Measurements from ENCODE around the gene ZNF644.
"Not testable (repeated sequence)": the region's sequence is repeated elsewhere in the genome, so short reads cannot be mapped to it uniquely, and the experiment has no call there.

The ZNF644 gene

GRCh38 chr1:90925928-90926869 is 95.6 kb downstream of the ZNF644 start:
- DNase-seq = no peak

- no peak for DNase-seq
Observed at GRCh38 chr1:90924982-90925381, 96.9 kb downstream of the ZNF644 start.

GRCh38 chr1:90922996-90923395 is 98.8 kb downstream of the ZNF644 start:
- DNase-seq = no peak

- no peak for DNase-seq
Observed at GRCh38 chr1:90922202-90922601, 99.6 kb downstream of the ZNF644 start.

- no peak for DNase-seq
Observed at GRCh38 chr1:90919900-90920299, 101.9 kb downstream of the ZNF644 start.

GRCh38 chr1:90919190-90919719 is 102.6 kb downstream of the ZNF644 start:
- no peak for DNase-seq

- no peak for DNase-seq
Observed at GRCh38 chr1:90911353-90911752, 110.5 kb downstream of the ZNF644 start.

GRCh38 chr1:90902672-90903071 is 119.2 kb downstream of the ZNF644 start:
- DNase-seq = no peak

GRCh38 chr1:90899263-90899662 is 122.6 kb downstream of the ZNF644 start:
- DNase-seq = no peak

- DNase-seq = not testable (repeated sequence)
Observed at GRCh38 chr1:90893679-90894078, 128.2 kb downstream of the ZNF644 start.

GRCh38 chr1:90892884-90893283 is 129.0 kb downstream of the ZNF644 start:
- DNase-seq = not testable (repeated sequence)

GRCh38 chr1:90892196-90892595 is 129.6 kb downstream of the ZNF644 start:
- not testable (repeated sequence) for DNase-seq

GRCh38 chr1:90891756-90892155 is 130.1 kb downstream of the ZNF644 start:
- not testable (repeated sequence) for DNase-seq

- no peak for DNase-seq
Observed at GRCh38 chr1:90882221-90882620, 139.6 kb downstream of the ZNF644 start.

GRCh38 chr1:90881034-90881433 is 140.8 kb downstream of the ZNF644 start:
- DNase-seq = no peak

- no peak for DNase-seq
Observed at GRCh38 chr1:90879281-90879680, 142.6 kb downstream of the ZNF644 start.

GRCh38 chr1:90876101-90876500 is 145.7 kb downstream of the ZNF644 start:
- no peak for DNase-seq

Data from stimulated activated CD4-positive, alpha-beta T cell treated with anti-CD3 and anti-CD28 coated beads, Interleukin-12 subunit alpha, Interleukin-12 subunit beta, amount 100 ng/mL, for 4 hours (primary cell).